ENCODE results near the gene SLC5A6. TPM values are rescaled to one million over a fixed set of nuclear protein-coding genes. Genes with fewer than 3 reads are reported as not detected.

SLC5A6 gene
- total and polyA plus RNA-seq, 2 experiments from 2014 or later = 28.4 to 40.8 TPM

- DNase-seq (ENCODE audit: low read depth in 1 of 2, low spot score in 1 of 2) = no peak
- Histone ChIP-seq H3K4me3 (no peak overlapping the region), H3K9me3 (ENCODE audit: low read depth) (no peaks in the 10 kb centered on the region), H3K27me3 (no peaks in the 10 kb centered on the region), H3K36me3 (peaks cover 26% of the 10 kb centered on the region), H3K4me1 (ENCODE audit: low read depth) (peaks cover 16% of the 10 kb centered on the region), H3K27ac (peak overlapping the region; percentile 83)
- TF ChIP-seq CTCF (IDR thresholded peaks at IDR 0.05; ENCODE audit: low read depth, low read length) = no peak
These were observed 29.9 kb upstream of the SLC5A6 start for GRCh38 chr2:27241761-27242613.

- TF ChIP-seq CTCF (IDR thresholded peaks at IDR 0.05; ENCODE audit: low read depth, low read length) = no peak
- no peak overlapping the region for H3K27ac ChIP-seq
- H3K4me1 ChIP-seq (ENCODE audit: low read depth) = peaks cover 16% of the 10 kb centered on the region
- no peaks in the 10 kb centered on the region for H3K27me3 ChIP-seq
- H3K36me3 ChIP-seq = peaks cover 33% of the 10 kb centered on the region
- H3K4me3 ChIP-seq = no peak overlapping the region
- DNase-seq (ENCODE audit: low read depth in 1 of 2, low spot score in 1 of 2) = no peak
- H3K9me3 ChIP-seq (ENCODE audit: low read depth) = no peaks in the 10 kb centered on the region
These were observed 28.3 kb upstream of the SLC5A6 start for GRCh38 chr2:27240406-27240805.

- Histone ChIP-seq H3K4me3 (no peak overlapping the region), H3K4me1 (ENCODE audit: low read depth) (peaks cover 12% of the 10 kb centered on the region), H3K9me3 (ENCODE audit: low read depth) (no peaks in the 10 kb centered on the region), H3K27ac (no peak overlapping the region), H3K36me3 (peaks cover 47% of the 10 kb centered on the region), H3K27me3 (no peaks in the 10 kb centered on the region)
- no peak for TF ChIP-seq CTCF (IDR thresholded peaks at IDR 0.05; ENCODE audit: low read depth, low read length)
- DNase-seq (ENCODE audit: low read depth in 1 of 2, low spot score in 1 of 2) = no peak
These were observed 26.9 kb upstream of the SLC5A6 start for GRCh38 chr2:27238976-27239375.

- Histone ChIP-seq H3K27me3 (no peaks in the 10 kb centered on the region), H3K4me3 (no peak overlapping the region), H3K27ac (no peak overlapping the region), H3K36me3 (peaks cover 57% of the 10 kb centered on the region), H3K9me3 (ENCODE audit: low read depth) (no peaks in the 10 kb centered on the region), H3K4me1 (ENCODE audit: low read depth) (no peaks in the 10 kb centered on the region)
- no peak for TF ChIP-seq CTCF (IDR thresholded peaks at IDR 0.05; ENCODE audit: low read depth, low read length)
- no peak for DNase-seq (ENCODE audit: low read depth in 1 of 2, low spot score in 1 of 2)
These were observed 25.4 kb upstream of the SLC5A6 start for GRCh38 chr2:27237341-27237945.

GRCh38 chr2:27236626-27237025 lies 24.6 kb upstream of the SLC5A6 start:
- no peak for DNase-seq (ENCODE audit: low read depth in 1 of 2, low spot score in 1 of 2)
- Histone ChIP-seq H3K9me3 (ENCODE audit: low read depth) (no peaks in the 10 kb centered on the region), H3K27ac (no peak overlapping the region), H3K4me3 (no peak overlapping the region), H3K36me3 (peaks cover 58% of the 10 kb centered on the region), H3K4me1 (ENCODE audit: low read depth) (no peaks in the 10 kb centered on the region), H3K27me3 (no peaks in the 10 kb centered on the region)
- TF ChIP-seq CTCF (IDR thresholded peaks at IDR 0.05; ENCODE audit: low read depth, low read length) = no peak
